Lower leg skin (tissue), 3 donors: ENCODE measurements around the gene ANKRD22.

ENCODE experiments used
- POLR2A ChIP-seq, 2 donors: fragments of 450-650 bp; IDR thresholded peaks; one replicate each; pipeline ENCODE4 v1.6.1; 2016 to 2017; ENCODE audit warnings: antibody characterized with exemption in 2 of 2, mild to moderate bottlenecking in 1 of 2, moderate library complexity in 1 of 2
- TF ChIP-seq, protein P1 (sequence below), 3 donors: fragments of 450-650 bp; IDR thresholded peaks; one replicate each; pipeline ENCODE4 v1.5.1; 2016; ENCODE audit warnings: antibody characterized with exemption in 3 of 3, mild to moderate bottlenecking in 3 of 3, moderate library complexity in 2 of 3

DNA sequence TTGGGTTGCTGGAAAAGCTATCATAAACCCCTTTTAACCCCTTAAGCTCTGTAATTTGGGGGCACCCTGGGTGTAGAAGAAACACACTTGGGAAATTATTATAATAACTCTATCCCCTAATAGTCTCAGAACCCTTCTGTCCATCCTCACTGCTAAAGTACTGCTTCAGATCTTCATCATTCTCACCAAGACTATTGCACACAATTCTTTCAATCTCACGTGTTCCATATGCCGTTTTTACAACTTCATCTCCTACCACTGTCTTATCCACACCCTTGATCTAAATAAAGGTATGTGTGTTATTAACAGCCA, 15.8 kb downstream of the ANKRD22 start:
- TF ChIP-seq POLR2A (IDR thresholded peaks at IDR 0.05) = no peak
- TF ChIP-seq, protein P1, sequence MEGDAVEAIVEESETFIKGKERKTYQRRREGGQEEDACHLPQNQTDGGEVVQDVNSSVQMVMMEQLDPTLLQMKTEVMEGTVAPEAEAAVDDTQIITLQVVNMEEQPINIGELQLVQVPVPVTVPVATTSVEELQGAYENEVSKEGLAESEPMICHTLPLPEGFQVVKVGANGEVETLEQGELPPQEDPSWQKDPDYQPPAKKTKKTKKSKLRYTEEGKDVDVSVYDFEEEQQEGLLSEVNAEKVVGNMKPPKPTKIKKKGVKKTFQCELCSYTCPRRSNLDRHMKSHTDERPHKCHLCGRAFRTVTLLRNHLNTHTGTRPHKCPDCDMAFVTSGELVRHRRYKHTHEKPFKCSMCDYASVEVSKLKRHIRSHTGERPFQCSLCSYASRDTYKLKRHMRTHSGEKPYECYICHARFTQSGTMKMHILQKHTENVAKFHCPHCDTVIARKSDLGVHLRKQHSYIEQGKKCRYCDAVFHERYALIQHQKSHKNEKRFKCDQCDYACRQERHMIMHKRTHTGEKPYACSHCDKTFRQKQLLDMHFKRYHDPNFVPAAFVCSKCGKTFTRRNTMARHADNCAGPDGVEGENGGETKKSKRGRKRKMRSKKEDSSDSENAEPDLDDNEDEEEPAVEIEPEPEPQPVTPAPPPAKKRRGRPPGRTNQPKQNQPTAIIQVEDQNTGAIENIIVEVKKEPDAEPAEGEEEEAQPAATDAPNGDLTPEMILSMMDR (IDR thresholded peaks at IDR 0.05) = no peak
